Stimulated activated CD8-positive, alpha-beta memory T cell treated with anti-CD3 and anti-CD28 coated beads, Interleukin-15, amount 100 ng/mL, for 24 hours (primary cell): ENCODE data around the gene ASCL1.

Source experiments
- DNase-seq: peaks from one replicate; pipeline ENCODE4 v3.0.0-alpha.2; 2020; ENCODE audit warnings: low read depth

The ASCL1 gene

DNA sequence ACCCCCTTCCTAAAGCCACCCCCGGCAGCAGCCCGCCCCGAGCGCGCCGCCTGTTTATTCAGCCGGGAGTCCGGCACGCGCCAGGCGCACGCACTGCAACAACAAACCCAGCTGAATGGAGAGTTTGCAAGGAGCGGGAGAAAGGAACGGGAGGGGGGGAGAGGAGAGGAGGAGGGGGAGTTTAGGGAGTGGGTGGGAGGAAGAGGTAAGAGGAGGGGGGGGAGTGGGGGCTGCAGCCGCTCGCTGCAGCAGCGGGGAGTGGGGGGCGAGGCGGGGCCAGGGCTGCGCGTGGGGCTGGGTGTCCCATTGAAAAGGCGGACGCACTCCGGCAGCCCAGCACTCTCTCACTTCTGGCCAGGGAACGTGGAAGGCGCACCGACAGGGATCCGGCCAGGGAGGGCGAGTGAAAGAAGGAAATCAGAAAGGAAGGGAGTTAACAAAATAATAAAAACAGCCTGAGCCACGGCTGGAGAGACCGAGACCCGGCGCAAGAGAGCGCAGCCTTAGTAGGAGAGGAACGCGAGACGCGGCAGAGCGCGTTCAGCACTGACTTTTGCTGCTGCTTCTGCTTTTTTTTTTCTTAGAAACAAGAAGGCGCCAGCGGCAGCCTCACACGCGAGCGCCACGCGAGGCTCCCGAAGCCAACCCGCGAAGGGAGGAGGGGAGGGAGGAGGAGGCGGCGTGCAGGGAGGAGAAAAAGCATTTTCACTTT, at the start of gene ASCL1:
TSS of gene ASCL1 (plus strand) at position 336 of the 712 bp plus-strand sequence. CDS start 571 bp downstream, outside the sequence.
- DNase-seq, result no peak

- DNase-seq, result no peak
Measured at GRCh38 chr12:102907918-102908317, 49.6 kb upstream of the ASCL1 start.

DNA sequence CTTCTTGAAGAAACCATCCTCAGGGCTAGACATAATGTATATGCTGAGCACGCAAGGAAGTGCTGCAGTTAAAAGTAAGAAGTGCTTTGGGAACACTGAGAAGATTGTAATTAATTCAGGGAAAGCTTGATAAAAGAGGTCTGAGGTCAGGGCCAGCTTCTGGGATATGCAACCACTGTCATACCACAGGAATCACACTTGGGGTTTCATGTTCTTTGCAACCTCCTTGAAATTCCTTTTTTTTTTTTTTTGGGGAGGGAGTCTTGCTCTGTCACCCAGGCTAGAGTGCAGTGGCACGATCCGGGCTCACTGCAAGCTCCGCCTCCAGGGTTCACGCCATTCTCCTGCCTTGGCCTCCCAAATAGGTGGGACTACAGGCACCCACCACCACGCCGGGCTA, 47.3 kb upstream of the ASCL1 start:
- DNase-seq, result no peak

DNA sequence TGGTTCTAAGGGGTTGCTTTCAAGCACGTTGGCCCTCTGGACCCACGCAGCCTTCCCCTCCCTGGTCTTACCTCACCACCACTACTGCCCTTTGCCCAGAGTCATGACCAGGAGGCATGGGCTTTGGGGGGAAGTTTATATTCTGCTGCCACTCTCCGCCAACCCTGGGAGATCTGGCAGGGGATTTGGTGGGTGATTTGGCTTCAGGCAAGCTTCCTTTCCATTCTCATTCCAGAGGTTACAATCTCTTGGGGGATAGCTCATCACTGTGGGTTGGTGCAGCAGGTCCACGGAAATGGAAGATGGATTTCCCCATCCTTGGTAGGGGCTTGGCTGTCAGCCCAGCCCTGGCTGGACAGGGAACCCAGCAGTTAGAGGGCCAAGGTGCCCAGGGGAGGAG, 46.7 kb upstream of the ASCL1 start:
- DNase-seq, result no peak

GRCh38 chr12:102911320-102911719, 46.2 kb upstream of the ASCL1 start:
- DNase-seq, result no peak

DNA sequence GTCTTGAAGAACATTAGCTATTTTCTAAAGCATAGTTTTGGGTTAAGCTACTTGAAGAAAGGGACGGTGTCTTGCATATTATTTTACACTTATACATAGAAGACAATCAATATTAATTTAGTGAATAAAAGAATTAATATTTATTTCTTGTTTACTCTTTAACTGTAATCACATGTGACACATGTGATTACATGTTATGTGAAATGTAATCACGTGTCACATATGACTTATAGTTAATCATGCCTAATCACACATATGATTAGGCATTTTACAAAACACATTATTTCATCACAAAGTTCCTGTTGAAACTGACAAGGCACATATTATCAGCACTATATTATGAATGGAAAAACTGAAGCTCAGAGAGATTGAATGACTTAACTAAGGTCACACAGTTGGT, 45.2 kb upstream of the ASCL1 start:
- DNase-seq, result no peak

DNA sequence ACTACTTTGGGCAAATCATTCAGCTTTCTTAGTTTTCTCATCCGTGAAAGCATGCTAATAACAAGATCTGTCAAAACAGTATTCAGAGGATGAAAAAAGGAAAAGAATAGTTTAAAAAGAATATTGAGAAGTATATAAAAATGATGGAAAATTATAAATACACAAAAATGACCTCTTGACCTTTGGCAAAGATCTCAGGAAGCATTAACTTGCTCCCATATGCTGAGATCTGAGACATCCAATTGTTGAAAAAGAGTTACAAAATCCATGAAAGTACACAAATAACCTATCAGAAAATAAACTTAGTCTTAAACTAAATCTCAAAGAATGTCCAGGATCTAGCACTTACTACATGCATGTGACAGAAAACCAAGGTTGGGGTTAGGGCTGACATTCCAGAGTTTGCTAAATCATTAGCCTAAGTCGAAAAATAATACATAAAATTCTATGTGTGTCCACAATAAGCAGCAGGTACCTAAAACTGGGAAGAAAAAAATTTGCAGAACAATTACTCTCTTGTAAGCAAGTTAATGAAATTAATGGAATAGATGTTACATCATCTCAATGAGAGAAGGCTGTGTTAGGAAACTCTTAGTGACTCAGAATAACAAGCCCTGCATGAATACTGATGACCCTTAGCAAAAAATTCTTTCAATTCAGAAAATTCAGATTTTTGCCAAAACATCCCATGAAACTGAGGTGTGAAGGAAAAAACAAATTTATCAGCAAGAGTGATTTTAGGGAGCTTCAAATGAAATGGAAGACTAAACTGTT, 43.8 kb upstream of the ASCL1 start:
- DNase-seq, result no peak

DNA sequence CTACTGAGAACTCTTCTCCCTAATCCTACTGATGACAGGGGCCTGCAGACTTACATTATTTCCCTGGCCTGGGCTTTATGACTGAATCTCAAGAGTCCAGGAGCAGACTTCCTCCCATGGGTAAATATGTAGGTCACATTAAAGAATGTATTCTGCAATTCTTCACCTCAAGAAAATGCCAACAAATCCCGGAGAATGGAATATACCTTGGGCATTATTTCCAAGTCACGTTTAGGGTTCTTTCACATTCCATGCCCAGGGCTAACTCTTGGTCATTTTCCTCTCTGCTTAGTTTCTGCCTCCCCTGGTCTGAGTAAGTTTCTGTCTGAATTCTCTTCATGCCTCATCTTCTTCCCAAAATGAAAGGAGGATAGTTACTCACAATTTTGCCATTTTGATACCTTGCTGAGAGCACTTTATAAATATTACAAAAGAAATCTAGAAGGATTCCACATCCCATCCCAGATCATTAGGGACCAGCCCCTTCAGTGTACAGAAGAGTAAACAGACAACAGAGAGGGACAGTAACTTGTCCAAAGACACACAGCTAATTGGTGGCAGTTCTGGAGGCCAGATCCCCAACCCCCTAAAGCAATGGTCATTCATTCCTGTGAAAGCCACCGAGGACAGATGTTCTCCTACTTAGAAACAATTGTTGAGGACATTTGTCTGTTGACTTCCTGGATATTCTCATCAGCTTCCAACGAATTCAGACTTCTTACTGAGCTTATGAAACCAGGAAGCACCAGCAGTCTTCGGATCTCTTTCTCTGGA, 41.0 kb upstream of the ASCL1 start:
- no peak for DNase-seq

DNA sequence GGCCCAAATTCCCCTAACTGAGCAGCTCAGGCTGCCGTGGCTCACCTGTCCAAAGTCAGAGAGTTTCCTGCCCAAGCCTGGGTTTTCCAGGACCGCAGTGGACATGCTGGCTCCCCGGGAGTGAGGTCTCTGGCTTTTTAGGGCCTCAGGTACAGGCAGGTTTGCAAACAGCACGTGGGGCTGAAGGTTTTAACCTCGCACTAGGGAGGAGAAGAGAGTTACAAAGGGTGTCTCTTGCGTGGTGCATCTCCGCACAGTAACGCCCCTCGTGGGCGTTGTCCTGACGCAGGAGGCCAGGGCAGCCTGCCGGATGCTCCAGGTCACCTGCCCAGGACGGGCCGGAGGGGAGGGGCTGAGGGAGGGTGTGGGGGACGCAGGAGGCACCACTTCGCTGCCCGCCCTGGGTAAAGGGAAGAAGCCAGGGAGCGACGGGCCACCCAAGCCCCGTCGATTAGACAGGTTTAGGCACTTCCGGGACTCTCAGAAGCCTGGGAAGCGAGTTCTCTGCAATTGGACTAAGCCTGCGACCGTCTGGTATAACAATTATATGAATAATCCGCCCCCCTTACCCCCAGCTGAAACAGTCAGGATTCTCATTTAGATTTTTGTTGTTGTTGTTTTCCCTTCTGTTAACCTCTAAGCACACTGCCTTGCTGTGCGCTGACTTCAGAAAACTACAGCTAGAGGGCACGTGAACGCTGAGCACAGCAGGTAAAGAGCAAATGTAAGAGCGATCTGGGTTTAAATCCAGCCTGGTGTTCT, 40.3 kb upstream of the ASCL1 start, which contains the start of gene PAH:
TSS of gene PAH (minus strand) at position 219 of the 762 bp plus-strand sequence. CDS start at position 105, 114 bp downstream.
- no peak for DNase-seq

- DNase-seq, result no peak
Measured at GRCh38 chr12:102918840-102919239, 38.6 kb upstream of the ASCL1 start.

DNA sequence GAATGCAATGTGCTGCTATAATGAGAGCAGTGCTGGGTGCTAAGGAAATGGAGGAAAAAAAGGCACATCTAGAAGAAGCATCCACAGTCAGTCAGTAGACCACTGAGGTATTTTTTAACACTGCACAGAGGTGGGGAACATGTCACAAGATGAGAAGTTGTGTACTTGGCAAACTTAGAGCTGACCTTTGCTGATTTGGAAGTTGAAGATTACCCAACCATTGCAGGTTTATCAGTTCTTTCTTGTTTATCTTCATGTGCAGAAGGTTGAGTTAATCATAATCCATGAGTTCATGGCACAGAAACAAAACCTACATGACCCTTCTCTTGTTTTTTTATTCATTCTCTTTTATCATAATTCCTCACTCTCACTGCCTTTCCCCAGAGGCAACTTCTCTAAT, 37.2 kb upstream of the ASCL1 start:
- DNase-seq, result no peak

DNA sequence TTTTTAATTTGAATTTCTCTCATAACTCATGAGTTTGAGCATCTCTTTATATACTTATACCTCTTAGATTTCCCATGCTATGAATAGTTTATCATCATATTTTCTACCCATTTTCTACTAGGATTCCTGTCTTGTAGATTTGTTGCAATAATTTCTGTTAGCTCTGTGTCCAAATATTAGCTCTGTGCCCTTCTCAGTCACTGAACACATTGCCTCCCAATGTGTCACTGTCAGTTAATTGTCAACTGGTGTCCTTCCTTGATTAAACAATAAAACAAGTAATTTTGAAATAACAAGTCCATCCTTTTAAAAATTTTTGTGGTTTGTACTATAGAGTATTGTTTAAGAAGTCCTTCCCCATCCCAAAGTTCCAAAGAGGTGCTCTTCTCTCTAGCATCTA, 36.2 kb upstream of the ASCL1 start:
- no peak for DNase-seq

- no peak for DNase-seq
Measured at GRCh38 chr12:102927220-102927619, 30.3 kb upstream of the ASCL1 start.

GRCh38 chr12:102933168-102933567, 24.3 kb upstream of the ASCL1 start:
- no peak for DNase-seq

- no peak for DNase-seq
Measured at GRCh38 chr12:102939059-102939458, 18.4 kb upstream of the ASCL1 start.

GRCh38 chr12:102939670-102940222, 17.7 kb upstream of the ASCL1 start:
- no peak for DNase-seq

- no peak for DNase-seq
Measured at GRCh38 chr12:102946042-102946441, 11.4 kb upstream of the ASCL1 start.

DNA sequence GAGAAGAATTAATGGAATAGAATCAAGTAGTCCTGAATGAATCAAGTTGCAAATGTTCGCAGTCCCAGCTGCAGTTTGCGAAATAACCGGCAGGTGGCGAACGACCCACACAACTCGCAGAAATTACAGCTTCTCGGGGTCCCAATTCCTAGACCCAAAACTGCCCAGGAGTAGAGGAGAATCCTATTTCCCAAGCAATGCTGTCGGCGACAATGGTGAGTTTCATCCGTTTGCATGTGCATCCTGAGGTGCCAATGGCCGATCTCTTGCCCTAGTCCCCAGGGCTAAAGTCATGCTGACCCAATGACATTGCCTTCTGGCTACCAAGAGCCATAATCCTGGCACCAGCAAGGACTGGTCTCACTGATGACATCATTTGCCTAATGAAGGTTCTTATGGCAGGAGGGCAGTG, 8.5 kb upstream of the ASCL1 start:
- DNase-seq, result peak; percentile 45

DNA sequence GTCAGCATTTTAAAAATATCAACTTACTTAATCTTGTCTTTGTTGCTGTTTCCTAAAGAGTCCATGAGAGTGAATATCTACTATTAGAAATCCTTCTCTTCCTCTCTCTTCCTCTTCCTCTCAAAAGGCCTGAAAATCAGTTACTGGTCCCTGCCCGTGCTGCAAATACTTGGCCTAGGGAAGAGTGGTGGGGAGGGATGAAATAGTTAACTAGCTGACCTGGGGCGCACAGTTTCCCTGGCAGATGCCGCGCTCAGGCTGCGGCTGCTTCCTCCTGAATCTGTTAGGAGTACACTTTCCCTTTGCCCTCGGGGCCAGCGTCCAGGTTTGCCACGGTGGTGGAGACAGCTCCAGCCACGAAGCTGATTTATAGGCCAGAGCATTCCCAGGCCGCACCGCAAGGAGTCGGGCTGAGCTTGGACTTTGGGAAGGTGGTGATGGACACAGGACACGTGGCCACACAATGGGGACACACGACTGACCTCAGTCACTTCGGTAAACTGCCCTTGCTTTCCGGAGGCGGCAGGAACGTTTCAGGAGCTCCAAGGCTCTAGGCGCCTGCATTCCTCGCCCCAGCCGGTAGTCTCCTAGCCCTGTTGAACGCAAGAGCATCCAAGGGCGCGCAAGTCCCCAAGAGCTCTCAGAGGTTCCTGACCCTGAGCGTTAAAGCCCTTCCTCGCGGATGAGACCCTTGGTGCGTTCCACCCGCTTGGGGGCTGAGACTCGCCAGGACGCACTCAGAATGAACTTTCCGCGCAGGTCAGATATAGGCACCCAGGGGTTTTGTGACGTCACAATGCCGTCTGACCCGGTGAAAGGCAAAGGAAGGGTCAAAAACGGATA, 7.1 kb upstream of the ASCL1 start:
- no peak for DNase-seq

- DNase-seq, result no peak
Measured at GRCh38 chr12:102950950-102951619, 6.4 kb upstream of the ASCL1 start.
